ENCODE results near the gene MRPL36.

- TF ChIP-seq POLR2AphosphoS5 (IDR thresholded peaks at IDR 0.05; ENCODE audit: low read depth) (no peak), CTCF (conservative IDR thresholded peaks at IDR 0.05; ENCODE audit: low read depth in 2 of 2) (no peak), JUNB (IDR thresholded peaks at IDR 0.05; ENCODE audit: unreplicated experiment) (no peak), EZH2phosphoT487 (IDR thresholded peaks at IDR 0.05; ENCODE audit: unreplicated experiment) (no peak), EZH2 (IDR thresholded peaks at IDR 0.05; ENCODE audit: low read depth, unreplicated experiment) (no peak), REST (IDR thresholded peaks at IDR 0.05; ENCODE audit: unreplicated experiment) (no peak), CREB1 (CRISPR knock-in tag; IDR thresholded peaks at IDR 0.05; ENCODE audit: low read depth) (no peak)
Observed at GRCh38 chr5:1765880-1766235, 33.8 kb downstream of the MRPL36 start.

Data from GM23338 (cell line).